HG03159 (cell line): ENCODE data around the gene ZFP36.
A peak's percentile ranks its signal among the peaks of the same experiment; 100 is the strongest.

Experiments
- ATAC-seq: cut with Tn5 transposase; IDR thresholded peaks from one replicate; pipeline ENCODE4 v1.9.1; 2021; ENCODE audit warnings: mild to moderate bottlenecking, moderate library complexity; ENCODE audit not compliant: unreplicated experiment

ZFP36 gene

GRCh38 chr19:39403331-39404312 lies 3.0 kb upstream of the ZFP36 start:
- peak; percentile 27 for ATAC-seq

- ATAC-seq = no peak
Observed at GRCh38 chr19:39405261-39405957, 1.2 kb upstream of the ZFP36 start.

- no peak for ATAC-seq
Observed at GRCh38 chr19:39405958-39406655, 540 bp upstream of the ZFP36 start.

- no peak for ATAC-seq
Observed at GRCh38 chr19:39407410-39407659, 688 bp downstream of the ZFP36 start.

GRCh38 chr19:39407660-39408391 lies 1.2 kb downstream of the ZFP36 start:
- ATAC-seq = no peak

- no peak for ATAC-seq
Observed at GRCh38 chr19:39408392-39409207, 2.0 kb downstream of the ZFP36 start.

- no peak for ATAC-seq
Observed at GRCh38 chr19:39409208-39410016, 2.8 kb downstream of the ZFP36 start.

- ATAC-seq = no peak
Observed at GRCh38 chr19:39410017-39410830, 3.6 kb downstream of the ZFP36 start.

GRCh38 chr19:39410831-39411080 lies 4.1 kb downstream of the ZFP36 start:
- no peak for ATAC-seq

GRCh38 chr19:39411081-39411831 lies 4.6 kb downstream of the ZFP36 start:
- ATAC-seq = no peak

GRCh38 chr19:39411832-39412099 lies 5.1 kb downstream of the ZFP36 start:
- ATAC-seq = peak; percentile 21

- ATAC-seq = peak; percentile 55
Observed at GRCh38 chr19:39412100-39412866, 5.6 kb downstream of the ZFP36 start, which contains the start of gene PLEKHG2. PLEKHG2 (plus strand) TSS chr19:39412669; CDS start chr19:39414087, 1,418 bp downstream.

- ATAC-seq = no peak
Observed at GRCh38 chr19:39412867-39413271, 6.2 kb downstream of the ZFP36 start.

- no peak for ATAC-seq
Observed at GRCh38 chr19:39413272-39413910, 6.7 kb downstream of the ZFP36 start.

- ATAC-seq = no peak
Observed at GRCh38 chr19:39413911-39414608, 7.4 kb downstream of the ZFP36 start.
